ENCODE data around the gene CC2D1A.

The CC2D1A gene

GRCh38 chr19:13890136-13890535 lies 15.9 kb upstream of the CC2D1A start:
- no peak for DNase-seq (ENCODE audit: extremely low read depth, low read depth)
- TF ChIP-seq CTCF (IDR thresholded peaks at IDR 0.05; ENCODE audit: low read depth, low read length, missing control alignments) = no peak
- H3K4me3 ChIP-seq (replicated peaks; ENCODE audit: low read depth, low read length) = no peak overlapping the region

- DNase-seq (ENCODE audit: extremely low read depth, low read depth) = no peak
- TF ChIP-seq CTCF (IDR thresholded peaks at IDR 0.05; ENCODE audit: low read depth, low read length, missing control alignments) = no peak
- H3K4me3 ChIP-seq (replicated peaks; ENCODE audit: low read depth, low read length) = no peak overlapping the region
Observed at GRCh38 chr19:13892870-13893269, 13.1 kb upstream of the CC2D1A start.

- H3K4me3 ChIP-seq (replicated peaks; ENCODE audit: low read depth, low read length) = no peak overlapping the region
- DNase-seq (ENCODE audit: extremely low read depth, low read depth) = no peak
- no peak for TF ChIP-seq CTCF (IDR thresholded peaks at IDR 0.05; ENCODE audit: low read depth, low read length, missing control alignments)
Observed at GRCh38 chr19:13894552-13894951, 11.4 kb upstream of the CC2D1A start.

- no peak for DNase-seq (ENCODE audit: extremely low read depth, low read depth)
- no peak overlapping the region for H3K4me3 ChIP-seq (replicated peaks; ENCODE audit: low read depth, low read length)
- TF ChIP-seq CTCF (IDR thresholded peaks at IDR 0.05; ENCODE audit: low read depth, low read length, missing control alignments) = no peak
Observed at GRCh38 chr19:13896227-13896626, 9.8 kb upstream of the CC2D1A start.

GRCh38 chr19:13899393-13899792 lies 6.6 kb upstream of the CC2D1A start:
- no peak for DNase-seq (ENCODE audit: extremely low read depth, low read depth)
- no peak for TF ChIP-seq CTCF (IDR thresholded peaks at IDR 0.05; ENCODE audit: low read depth, low read length, missing control alignments)
- no peak overlapping the region for H3K4me3 ChIP-seq (replicated peaks; ENCODE audit: low read depth, low read length)

- no peak for TF ChIP-seq CTCF (IDR thresholded peaks at IDR 0.05; ENCODE audit: low read depth, low read length, missing control alignments)
- no peak for DNase-seq (ENCODE audit: extremely low read depth, low read depth)
- no peak overlapping the region for H3K4me3 ChIP-seq (replicated peaks; ENCODE audit: low read depth, low read length)
Observed at GRCh38 chr19:13899912-13900584, 6.0 kb upstream of the CC2D1A start.
